Keratinocyte (primary cell): ENCODE measurements around the gene SPOCK3. TPM values are rescaled to one million over a fixed set of nuclear protein-coding genes. Genes with fewer than 3 reads are reported as not detected.

Experiments
- DNase-seq: peaks from one replicate; pipeline ENCODE4 v3.0.0-alpha.2; 2011; ENCODE audit warnings: low read depth, missing footprints, low spot score
- FAIRE-seq: peaks from 2 replicates; lab custom pipeline; 2011; peaks lifted over from hg19 to GRCh38; lab: Jason Lieb, UNC
- H2AFZ ChIP-seq: 2 replicates; pipeline ENCODE4 v1.6.0; 2012; ENCODE audit warnings: low read length, control low read depth, inconsistent platforms; ENCODE audit not compliant: control insufficient read depth
- H3K27ac ChIP-seq: 2 replicates; pipeline ENCODE4 v1.5.1; 2011; ENCODE audit warnings: low read length; ENCODE audit not compliant: control insufficient read depth, insufficient read depth
- H3K27me3 ChIP-seq: 3 replicates; pipeline ENCODE4 v1.6.0; 2011; ENCODE audit warnings: low read length; ENCODE audit not compliant: control insufficient read depth, insufficient read depth; ENCODE audit errors: extremely low read depth
- H3K36me3 ChIP-seq, 2 experiments: 2 replicates in 1 of 2; 3 replicates in 1 of 2; pipeline ENCODE4 v1.5.1; 2011; ENCODE audit warnings: low read length in 2 of 2, mild to moderate bottlenecking in 1 of 2; ENCODE audit not compliant: control insufficient read depth in 2 of 2, insufficient read depth in 2 of 2; ENCODE audit errors: extremely low read depth in 1 of 2
- H3K4me1 ChIP-seq: 3 replicates; pipeline ENCODE4 v1.5.1; 2011; ENCODE audit warnings: low read length; ENCODE audit not compliant: control insufficient read depth, insufficient read depth; ENCODE audit errors: extremely low read depth
- H3K4me2 ChIP-seq: 3 replicates; pipeline ENCODE4 v1.6.0; 2011; ENCODE audit warnings: low read depth, low read length; ENCODE audit not compliant: control insufficient read depth, insufficient read depth; ENCODE audit errors: extremely low read depth
- H3K4me3 ChIP-seq, 3 experiments: fragments of 200-600 bp in 1 of 3; sonication (generic) in 1 of 3; 2 replicates in 2 of 3; 3 replicates in 1 of 3; pipeline ENCODE4 v1.5.1; 2011 to 2016; ENCODE audit warnings: low read length in 3 of 3, mild to moderate bottlenecking in 3 of 3, control low read depth in 2 of 3, inconsistent platforms in 1 of 3, low read depth in 1 of 3, mixed read lengths in 1 of 3, mixed run types in 1 of 3, moderate library complexity in 1 of 3; ENCODE audit not compliant: control insufficient read depth in 2 of 3, insufficient read depth in 2 of 3; ENCODE audit errors: extremely low read depth in 1 of 3
- H3K79me2 ChIP-seq: 2 replicates; pipeline ENCODE4 v1.6.0; 2012; ENCODE audit warnings: low read length; ENCODE audit not compliant: control insufficient read depth, insufficient read depth
- H3K9ac ChIP-seq: 3 replicates; pipeline ENCODE4 v1.6.0; 2011; ENCODE audit warnings: low read length; ENCODE audit not compliant: control insufficient read depth, insufficient read depth; ENCODE audit errors: extremely low read depth
- H3K9me1 ChIP-seq: 3 replicates; pipeline ENCODE4 v1.6.0; 2011; ENCODE audit warnings: low read length; ENCODE audit not compliant: control insufficient read depth, insufficient read depth; ENCODE audit errors: extremely low read depth
- H3K9me3 ChIP-seq: 2 replicates; pipeline ENCODE4 v1.5.1; 2012; ENCODE audit warnings: low read depth, low read length; ENCODE audit not compliant: control insufficient read depth
- H4K20me1 ChIP-seq: 3 replicates; pipeline ENCODE4 v1.6.0; 2011; ENCODE audit warnings: low read length; ENCODE audit not compliant: control insufficient read depth, insufficient read depth; ENCODE audit errors: extremely low read depth
- CTCF ChIP-seq, 3 experiments: IDR thresholded peaks in 1 of 3; conservative IDR thresholded peaks in 1 of 3; optimal IDR thresholded peaks in 1 of 3; 2 replicates in 2 of 3; 3 replicates in 1 of 3; pipeline versions ENCODE3 to v1.5.1; 2011; ENCODE audit warnings: low read length in 3 of 3, mild to moderate bottlenecking in 3 of 3, moderate library complexity in 2 of 3, control low read depth in 1 of 3, inconsistent platforms in 1 of 3; ENCODE audit not compliant: insufficient read depth in 2 of 3; ENCODE audit errors: extremely low read depth in 1 of 3
- EZH2 ChIP-seq: IDR thresholded peaks from one replicate; pipeline ENCODE4 v1.6.1; 2012; ENCODE audit warnings: inconsistent platforms, mild to moderate bottlenecking, low read length, moderate library complexity
- dilution Hi-C: fragments of 300-500 bp; cut with MboI; formaldehyde crosslinking; loops from one replicate; pipeline ENCODE4 v1.7.0; 2020; ENCODE audit warnings: low sequenced_read_pairs; ENCODE audit not compliant: extremely low pct_ligation_motif_present
- polyA plus RNA-seq, 5 experiments: library from polyadenylated mRNA; depleted of rRNA in 3 of 5; stranded (reverse) in 3 of 5; stranded (forward) in 1 of 5; unstranded in 1 of 5; fragments of >200 nt; gene quantifications; 1 replicate in 1 of 5; 2 replicates in 3 of 5; 3 replicates in 1 of 5; pipeline versions ENCODE4 v1.2.1 to v1.2.3, GENCODE V29; 2011 to 2012; ENCODE audit warnings: missing spikeins in 2 of 5, low read depth in 1 of 5, low replicate concordance in 1 of 5

The SPOCK3 gene
- polyA plus RNA-seq, 1 donor (not counting 4 experiments of a cell fraction or from before 2014, with no cell fraction given), result not detected

DNA sequence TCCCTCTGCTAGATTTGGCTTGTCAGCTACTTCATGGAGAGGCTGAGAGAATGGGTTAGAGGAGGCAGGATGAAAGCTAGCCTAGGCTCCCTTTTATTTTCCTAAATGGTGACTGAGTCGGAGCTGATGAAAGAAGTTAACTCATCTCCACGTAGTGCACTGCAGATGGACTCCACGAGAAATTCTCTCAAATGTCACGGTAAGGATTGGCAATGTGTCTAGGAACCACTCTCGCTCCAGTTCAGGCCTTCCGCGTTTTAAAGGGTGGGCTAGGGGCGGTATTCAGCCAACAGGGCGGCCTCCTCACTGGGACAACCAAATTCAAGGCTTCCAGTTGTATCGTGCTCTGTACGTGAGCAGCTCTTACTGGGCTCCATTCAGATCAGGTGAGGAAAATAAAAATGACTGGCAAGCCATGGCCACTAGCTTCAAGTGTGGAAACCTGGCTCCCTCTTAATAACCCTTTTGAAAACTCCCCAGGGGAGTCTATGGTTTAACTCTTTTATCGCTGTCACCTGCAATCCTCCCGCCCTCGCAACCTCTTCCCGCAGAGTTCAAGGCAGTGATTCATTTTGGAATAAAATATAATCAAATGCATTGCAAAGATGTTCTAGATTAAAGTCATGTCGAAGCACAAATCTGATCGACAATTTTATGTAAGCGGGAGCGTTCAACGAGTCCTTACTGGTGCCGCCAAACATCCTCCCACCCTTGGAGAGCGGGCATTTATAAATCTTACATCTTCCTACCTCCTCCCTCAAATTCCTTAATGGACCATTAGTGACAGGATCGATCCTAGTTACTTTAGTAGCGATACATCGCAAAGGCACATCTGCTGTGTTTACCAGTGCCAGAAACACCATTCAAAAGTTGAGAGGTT lies 1.2 kb downstream of the SPOCK3 start:
- H4K20me1 ChIP-seq, result no peaks in the 10 kb centered on the region
- H3K79me2 ChIP-seq, result no peaks in the 10 kb centered on the region
- dilution Hi-C loops, result no loop called here
- peak overlapping the region; percentile 91 for H3K4me2 ChIP-seq
- no peak overlapping the region for H3K27ac ChIP-seq
- FAIRE-seq (no peak), DNase-seq (no peak)
- no peaks in the 10 kb centered on the region for H3K36me3 ChIP-seq
- no peak overlapping the region for H3K9ac ChIP-seq
- peak overlapping the region in 1 of 3 experiments; percentile 47 for H3K4me3 ChIP-seq
- H3K4me1 ChIP-seq, result peaks cover 4% of the 10 kb centered on the region
- H3K27me3 ChIP-seq, result peaks cover 35% of the 10 kb centered on the region
- TF ChIP-seq EZH2 (peak; percentile 71), CTCF (optimal IDR thresholded peaks at IDR 0.05 in 1 of 3, IDR thresholded peaks at IDR 0.05 in 1 of 3, conservative IDR thresholded peaks at IDR 0.05 in 1 of 3; ENCODE audit: extremely low read depth in 1 of 3, insufficient read depth in 2 of 3, low read length in 3 of 3) (no peak)
- no peak overlapping the region for H2AFZ ChIP-seq
- H3K9me3 ChIP-seq, result no peaks in the 10 kb centered on the region
- H3K9me1 ChIP-seq, result no peaks in the 10 kb centered on the region

GRCh38 chr4:167230744-167231143 lies 3.5 kb downstream of the SPOCK3 start:
- FAIRE-seq, result no peak

More at GRCh38 chr4:167230744-167231143, 3.5 kb downstream of the SPOCK3 start:
- Histone ChIP-seq H3K4me1 (peaks cover 4% of the 10 kb centered on the region), H3K27me3 (peaks cover 30% of the 10 kb centered on the region), H3K9ac (no peak overlapping the region), H4K20me1 (no peaks in the 10 kb centered on the region), H3K79me2 (no peaks in the 10 kb centered on the region), H3K27ac (no peak overlapping the region), H3K4me2 (no peak overlapping the region), H3K36me3 (no peaks in the 10 kb centered on the region), H3K9me1 (no peaks in the 10 kb centered on the region), H3K9me3 (no peaks in the 10 kb centered on the region), H2AFZ (no peak overlapping the region), H3K4me3 (no peak overlapping the region)
- dilution Hi-C loops, result no loop called here
- no peak for TF ChIP-seq CTCF (optimal IDR thresholded peaks at IDR 0.05 in 1 of 3, IDR thresholded peaks at IDR 0.05 in 1 of 3, conservative IDR thresholded peaks at IDR 0.05 in 1 of 3; ENCODE audit: extremely low read depth in 1 of 3, insufficient read depth in 2 of 3, low read length in 3 of 3)
- TF ChIP-seq EZH2, result no peak
- DNase-seq, result no peak
